GM12874 (cell line): ENCODE data around the gene TPST1.

Experiments used
- CTCF ChIP-seq: IDR thresholded peaks from 2 replicates; pipeline ENCODE4 v1.5.1; 2011; ENCODE audit warnings: low read depth, mild to moderate bottlenecking, control low read depth, low read length, moderate library complexity; ENCODE audit not compliant: insufficient read depth

Gene TPST1

GRCh38 chr7:66247380-66248078 is 42.4 kb downstream of the TPST1 start:
- TF ChIP-seq CTCF, result no peak

- TF ChIP-seq CTCF, result no peak
Measured at GRCh38 chr7:66250711-66251110, 45.6 kb downstream of the TPST1 start.

- no peak for TF ChIP-seq CTCF
Measured at GRCh38 chr7:66255534-66256100, 50.5 kb downstream of the TPST1 start.

GRCh38 chr7:66256281-66256680 is 51.1 kb downstream of the TPST1 start:
- no peak for TF ChIP-seq CTCF

GRCh38 chr7:66257481-66257880 is 52.3 kb downstream of the TPST1 start:
- no peak for TF ChIP-seq CTCF

GRCh38 chr7:66258409-66258808 is 53.3 kb downstream of the TPST1 start:
- no peak for TF ChIP-seq CTCF

GRCh38 chr7:66261941-66262340 is 56.8 kb downstream of the TPST1 start:
- no peak for TF ChIP-seq CTCF
